OCI-LY7 (cell line): ENCODE results near the gene UGT3A2.
"Not testable (repeated sequence)": the region's sequence is repeated elsewhere in the genome, so short reads cannot be mapped to it uniquely, and the experiment has no call there.

ENCODE experiments used
- EZH2phosphoT487 ChIP-seq: fragments of 200-600 bp; sonication (generic); IDR thresholded peaks from 2 replicates; pipeline ENCODE4 v1.6.1; 2018; ENCODE audit warnings: low read depth, borderline replicate concordance, mild to moderate bottlenecking, mixed run types, antibody characterized with exemption, low read length, moderate library complexity, mixed read lengths
- TF ChIP-seq, protein P1 (sequence below): fragments of 200-600 bp; sonication (generic); conservative IDR thresholded peaks from 2 replicates; pipeline ENCODE4 v1.5.1; 2014; ENCODE audit warnings: mild to moderate bottlenecking, antibody characterized with exemption, low read length, moderate library complexity, mixed read lengths

DNA sequence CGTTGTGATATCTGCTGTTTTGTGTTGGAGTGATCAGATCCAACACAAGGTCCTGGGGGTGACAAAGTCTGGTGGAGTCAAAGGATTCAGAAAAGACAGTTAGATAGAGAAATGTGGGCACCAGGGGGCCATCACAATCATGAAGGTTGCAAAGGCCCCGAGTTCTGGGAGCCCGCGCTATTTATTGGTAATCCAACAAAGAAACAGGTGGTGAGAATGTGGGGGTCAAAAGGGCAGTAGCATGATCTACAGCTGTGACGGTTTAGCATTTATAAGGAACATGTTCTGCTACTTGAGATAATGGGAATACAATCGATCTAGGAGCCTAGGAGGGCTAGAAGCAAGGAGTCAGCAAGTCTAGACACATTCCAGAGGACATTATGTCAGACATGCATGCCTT lies 44.4 kb downstream of the UGT3A2 start:
- not testable (repeated sequence) for TF ChIP-seq EZH2phosphoT487
- TF ChIP-seq, protein P1, sequence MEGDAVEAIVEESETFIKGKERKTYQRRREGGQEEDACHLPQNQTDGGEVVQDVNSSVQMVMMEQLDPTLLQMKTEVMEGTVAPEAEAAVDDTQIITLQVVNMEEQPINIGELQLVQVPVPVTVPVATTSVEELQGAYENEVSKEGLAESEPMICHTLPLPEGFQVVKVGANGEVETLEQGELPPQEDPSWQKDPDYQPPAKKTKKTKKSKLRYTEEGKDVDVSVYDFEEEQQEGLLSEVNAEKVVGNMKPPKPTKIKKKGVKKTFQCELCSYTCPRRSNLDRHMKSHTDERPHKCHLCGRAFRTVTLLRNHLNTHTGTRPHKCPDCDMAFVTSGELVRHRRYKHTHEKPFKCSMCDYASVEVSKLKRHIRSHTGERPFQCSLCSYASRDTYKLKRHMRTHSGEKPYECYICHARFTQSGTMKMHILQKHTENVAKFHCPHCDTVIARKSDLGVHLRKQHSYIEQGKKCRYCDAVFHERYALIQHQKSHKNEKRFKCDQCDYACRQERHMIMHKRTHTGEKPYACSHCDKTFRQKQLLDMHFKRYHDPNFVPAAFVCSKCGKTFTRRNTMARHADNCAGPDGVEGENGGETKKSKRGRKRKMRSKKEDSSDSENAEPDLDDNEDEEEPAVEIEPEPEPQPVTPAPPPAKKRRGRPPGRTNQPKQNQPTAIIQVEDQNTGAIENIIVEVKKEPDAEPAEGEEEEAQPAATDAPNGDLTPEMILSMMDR: not testable (repeated sequence)
